SU-DHL-6 (cell line): ENCODE data around the gene KCNJ1.

ENCODE experiments used
- EZH2phosphoT487 ChIP-seq: fragments of 200-600 bp; sonication (generic), shearing (Covaris generic); conservative IDR thresholded peaks from 2 replicates; pipeline ENCODE4 v1.6.1; 2018; ENCODE audit warnings: mild to moderate bottlenecking, antibody characterized with exemption, low read length, moderate library complexity, mixed read lengths
- TF ChIP-seq, protein P1 (sequence below): fragments of 200-600 bp; sonication (generic); IDR thresholded peaks from one replicate; pipeline ENCODE4 v1.5.1; 2017; ENCODE audit warnings: antibody characterized with exemption, mild to moderate bottlenecking, low read length, moderate library complexity; ENCODE audit not compliant: insufficient read depth, poor library complexity, severe bottlenecking

DNA sequence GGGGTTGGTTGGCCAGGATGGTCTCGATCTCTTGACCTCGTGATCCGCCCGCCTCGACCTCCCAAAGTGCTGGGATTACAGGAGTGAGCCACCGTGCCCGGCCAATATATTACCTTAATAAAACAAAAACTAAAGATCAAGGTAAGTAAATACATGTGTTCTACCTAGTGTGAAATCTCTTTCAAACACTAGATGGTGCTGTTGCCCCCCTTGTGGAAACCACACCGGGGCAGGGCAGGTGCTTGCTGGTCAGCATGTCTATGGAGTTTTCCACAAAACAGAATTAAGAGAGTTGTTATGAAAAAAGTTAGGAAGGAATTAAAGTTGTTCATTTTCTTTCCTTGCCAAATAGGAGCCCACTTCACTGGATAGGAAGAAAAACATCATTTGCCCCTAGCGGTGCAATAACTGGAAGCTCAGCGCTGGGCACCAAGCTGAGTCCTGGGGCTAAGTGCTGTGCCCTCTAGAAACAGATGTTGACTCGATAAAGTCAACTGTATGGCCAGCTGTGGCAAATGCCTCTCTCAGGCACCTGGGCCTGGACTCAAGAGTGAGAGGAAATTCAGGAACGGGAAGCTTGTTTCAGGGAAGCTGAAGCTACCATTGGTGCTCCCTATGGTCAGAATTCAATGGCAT, 17.7 kb upstream of the KCNJ1 start:
- TF ChIP-seq, protein P1, sequence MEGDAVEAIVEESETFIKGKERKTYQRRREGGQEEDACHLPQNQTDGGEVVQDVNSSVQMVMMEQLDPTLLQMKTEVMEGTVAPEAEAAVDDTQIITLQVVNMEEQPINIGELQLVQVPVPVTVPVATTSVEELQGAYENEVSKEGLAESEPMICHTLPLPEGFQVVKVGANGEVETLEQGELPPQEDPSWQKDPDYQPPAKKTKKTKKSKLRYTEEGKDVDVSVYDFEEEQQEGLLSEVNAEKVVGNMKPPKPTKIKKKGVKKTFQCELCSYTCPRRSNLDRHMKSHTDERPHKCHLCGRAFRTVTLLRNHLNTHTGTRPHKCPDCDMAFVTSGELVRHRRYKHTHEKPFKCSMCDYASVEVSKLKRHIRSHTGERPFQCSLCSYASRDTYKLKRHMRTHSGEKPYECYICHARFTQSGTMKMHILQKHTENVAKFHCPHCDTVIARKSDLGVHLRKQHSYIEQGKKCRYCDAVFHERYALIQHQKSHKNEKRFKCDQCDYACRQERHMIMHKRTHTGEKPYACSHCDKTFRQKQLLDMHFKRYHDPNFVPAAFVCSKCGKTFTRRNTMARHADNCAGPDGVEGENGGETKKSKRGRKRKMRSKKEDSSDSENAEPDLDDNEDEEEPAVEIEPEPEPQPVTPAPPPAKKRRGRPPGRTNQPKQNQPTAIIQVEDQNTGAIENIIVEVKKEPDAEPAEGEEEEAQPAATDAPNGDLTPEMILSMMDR = no peak
- no peak for TF ChIP-seq EZH2phosphoT487
